ENCODE results near the gene ADCY9. TPM values are rescaled to one million over a fixed set of nuclear protein-coding genes. Genes with fewer than 3 reads are reported as not detected.

The ADCY9 gene
- total RNA-seq (2022; extraction: Qiagen RNA extraction; ENCODE audit: low read depth): 6.6 to 9.2 TPM (median 8.5 TPM) in 5 replicates

DNA sequence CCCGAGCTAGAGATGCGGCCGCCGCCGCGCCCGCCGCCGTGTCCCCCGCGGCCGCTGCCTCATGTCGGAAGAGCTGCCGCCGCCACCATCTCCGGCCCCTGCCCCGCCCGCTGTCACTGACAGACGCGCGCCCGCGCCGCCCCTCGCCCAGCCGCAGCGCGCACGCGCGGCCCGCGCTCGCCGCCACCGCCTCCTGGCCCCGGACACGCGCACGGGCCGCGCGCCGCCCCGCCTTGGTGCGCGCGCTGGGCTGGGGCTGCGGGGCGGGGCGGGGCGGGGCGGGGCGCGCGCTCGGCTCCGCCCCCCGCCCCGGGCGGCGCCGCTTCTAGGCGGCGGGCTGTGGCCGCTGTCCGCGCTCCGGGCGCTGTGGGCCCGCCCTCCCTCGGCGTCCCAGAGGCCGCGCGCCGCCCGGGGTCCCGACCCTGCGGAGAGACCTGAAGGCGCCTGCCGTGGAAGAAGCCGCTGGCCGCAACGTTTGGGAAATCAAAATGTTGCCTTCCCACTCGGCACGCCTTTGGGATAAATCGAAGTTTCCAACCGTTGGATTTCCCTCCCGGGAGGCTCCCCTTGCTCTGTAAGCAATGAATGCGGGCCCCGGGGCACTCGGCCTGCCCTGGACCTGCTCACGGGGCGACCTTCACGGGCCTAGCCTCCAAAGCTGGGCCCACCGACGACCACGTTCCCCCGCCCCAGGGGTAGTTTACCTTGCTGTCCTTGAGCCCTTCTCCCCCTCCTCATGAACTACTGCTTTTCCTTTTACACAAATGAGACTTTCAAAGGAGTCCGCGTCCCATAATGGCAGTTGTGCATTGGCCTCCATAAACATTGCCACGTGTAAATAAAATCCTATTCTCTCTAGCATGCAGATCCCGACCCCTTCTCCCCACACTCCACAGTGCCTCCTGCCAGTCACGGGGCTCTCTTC is at the start of gene ADCY9:
Gene ADCY9, minus strand, starts transcription at position 118 of the 925 bp plus-strand sequence. CDS start 1,000 bp downstream, outside the sequence.

Other genes starting within 250 kb of the ADCY9 start
- gene CREBBP, start 235.7 kb downstream of the ADCY9 start, total RNA-seq (2022; extraction: Qiagen RNA extraction; ENCODE audit: low read depth): 16.9 to 24.1 TPM (median 21.0 TPM) in 5 replicates
- gene SRL, start 125.6 kb upstream of the ADCY9 start, total RNA-seq (2022; extraction: Qiagen RNA extraction; ENCODE audit: low read depth): 0.03 TPM in 1 of 5 replicates, not detected in the others
- 20.8 to 24.5 TPM (median 22.1 TPM) in 5 replicates for gene TFAP4, start 156.6 kb upstream of the ADCY9 start, total RNA-seq (2022; extraction: Qiagen RNA extraction; ENCODE audit: low read depth)
- gene GLIS2, start 199.6 kb upstream of the ADCY9 start, total RNA-seq (2022; extraction: Qiagen RNA extraction; ENCODE audit: low read depth): 26.2 to 34.2 TPM (median 31.1 TPM) in 5 replicates
- 60.7 to 78.1 TPM (median 72.7 TPM) in 5 replicates for gene PAM16, start 234.9 kb upstream of the ADCY9 start, total RNA-seq (2022; extraction: Qiagen RNA extraction; ENCODE audit: low read depth)

Data from A549 treated with DMSO at 1 μM for 4 hours (cell line).